Body of pancreas (tissue), 4 donors: ENCODE measurements around the gene CRYBG2. TPM values are rescaled to one million over a fixed set of nuclear protein-coding genes. Genes with fewer than 3 reads are reported as not detected.
A peak's percentile ranks its signal among the peaks of the same experiment; 100 is the strongest.

ENCODE experiments used
- ATAC-seq: fragments of 150-250 bp; one replicate; pipeline ENCODE4 v1.9.1; 2016
- DNase-seq, 4 donors: peaks; one replicate each; pipeline ENCODE4 v3.0.0-alpha.2; 2019
- H3K27ac ChIP-seq, 4 donors: fragments of 200-600 bp; sonication (generic); 1 replicate in 3 of 4; 2 replicates in 1 of 4; pipeline versions ENCODE4 v1.5.1 to v1.6.1; 2016 to 2019; ENCODE audit warnings: mild to moderate bottlenecking in 1 of 4, mixed read lengths in 1 of 4, moderate library complexity in 1 of 4
- H3K27me3 ChIP-seq, 2 donors: fragments of 200-600 bp; sonication (generic); one replicate each; pipeline ENCODE4 v1.6.0; 2016; ENCODE audit warnings: mild to moderate bottlenecking in 1 of 2
- H3K36me3 ChIP-seq, 2 donors: fragments of 200-600 bp; sonication (generic); replicated peaks in 1 of 2; 2 replicates each; pipeline ENCODE4 v1.5.1; 2016; ENCODE audit warnings: low read depth in 2 of 2; ENCODE audit not compliant: insufficient read depth in 1 of 2
- H3K4me1 ChIP-seq: fragments of 200-600 bp; sonication (generic); one replicate; pipeline ENCODE4 v1.6.0; 2016
- H3K4me3 ChIP-seq, 2 donors: fragments of 200-600 bp; sonication (generic); 1 replicate in 1 of 2; 2 replicates in 1 of 2; pipeline ENCODE4 v1.5.1; 2016 to 2019
- H3K9me3 ChIP-seq, 3 donors: fragments of 200-600 bp; sonication (generic); 1 replicate in 2 of 3; 2 replicates in 1 of 3; pipeline ENCODE4 v1.5.1; 2016
- CTCF ChIP-seq, 7 experiments: fragments of 450-650 bp in 4 of 7; fragments of 200-600 bp in 3 of 7; sonication (generic) in 3 of 7; IDR thresholded peaks; one replicate each; pipeline ENCODE4 v1.5.1; 2016 to 2019; ENCODE audit warnings: antibody characterized with exemption in 7 of 7
- POLR2A ChIP-seq, 3 donors: fragments of 450-650 bp; IDR thresholded peaks; one replicate each; pipeline ENCODE4 v1.6.1; 2016; ENCODE audit warnings: antibody characterized with exemption in 3 of 3, mild to moderate bottlenecking in 2 of 3
- WGBS, 2 donors: methylation state at CpG; one replicate each; pipeline ENCODE4 v1.1.5; 2017; 5-methylcytosine and 5-hydroxymethylcytosine counted together
- intact Hi-C: fragments of 100-400 bp; cut with DNase I; formaldehyde crosslinking; loops from one replicate; pipeline ENCODE4 v1.15.1; 2023
- total RNA-seq, 2 donors: library from RNA; depleted of rRNA; stranded (reverse); fragments of >200 nt; gene quantifications; one replicate each; pipeline ENCODE4 v1.1.0, GENCODE V29; 2016

CRYBG2 gene
- total RNA-seq, 2 donors from 2014 or later, result 3.6 TPM; not detected in 1

- no peaks in the 10 kb centered on the region for H3K9me3 ChIP-seq
- intact Hi-C loops, result no loop called here
- H3K4me1 ChIP-seq, result peaks cover 39% of the 10 kb centered on the region
- no peak overlapping the region for H3K4me3 ChIP-seq
- 64 to 77% methylated on average over 8 to 12 of the region's 12 CpGs for WGBS, 2 donors
- TF ChIP-seq CTCF (IDR thresholded peaks at IDR 0.05) (no peak), POLR2A (IDR thresholded peaks at IDR 0.05) (no peak)
- ATAC-seq, result no peak
- H3K27me3 ChIP-seq, result no peaks in the 10 kb centered on the region
- H3K36me3 ChIP-seq, result no peaks in the 10 kb centered on the region
- no peak for DNase-seq
- H3K27ac ChIP-seq, result peak overlapping the region in 2 of 4 donors; percentile 24 to 42
Observed at GRCh38 chr1:26283871-26284596, 69.9 kb downstream of the CRYBG2 start.

- no peaks in the 10 kb centered on the region for H3K36me3 ChIP-seq
- H3K4me1 ChIP-seq, result peaks cover 46% of the 10 kb centered on the region
- no peak for ATAC-seq
- H3K27me3 ChIP-seq, result no peaks in the 10 kb centered on the region
- 64% methylated on average over 4 of the region's 4 CpGs for WGBS, 2 donors
- peak overlapping the region in 1 of 4 donors; percentile 24 for H3K27ac ChIP-seq
- DNase-seq, result no peak
- no peaks in the 10 kb centered on the region for H3K9me3 ChIP-seq
- TF ChIP-seq CTCF (IDR thresholded peaks at IDR 0.05) (no peak), POLR2A (IDR thresholded peaks at IDR 0.05) (no peak)
- no peak overlapping the region for H3K4me3 ChIP-seq
- intact Hi-C loops, result no loop called here
Observed at GRCh38 chr1:26283279-26283853, 70.6 kb downstream of the CRYBG2 start.

GRCh38 chr1:26282401-26282918, 71.5 kb downstream of the CRYBG2 start:
- H3K27me3 ChIP-seq, result no peaks in the 10 kb centered on the region
- 84 to 89% methylated on average over 14 to 21 of the region's 22 CpGs for whole genome bisulfite sequencing, 2 donors
- peak overlapping the region in 1 of 4 donors; percentile 1 for H3K27ac ChIP-seq
- intact Hi-C loops, result no loop called here
- peaks cover 55% of the 10 kb centered on the region for H3K4me1 ChIP-seq
- H3K9me3 ChIP-seq, result no peaks in the 10 kb centered on the region
- TF ChIP-seq CTCF (IDR thresholded peaks at IDR 0.05), result no peak
- DNase-seq (no peak), ATAC-seq (no peak)
- H3K36me3 ChIP-seq, result no peaks in the 10 kb centered on the region
- H3K4me3 ChIP-seq, result no peak overlapping the region

GRCh38 chr1:26281971-26282370, 72.0 kb downstream of the CRYBG2 start:
- peaks cover 60% of the 10 kb centered on the region for H3K4me1 ChIP-seq
- ATAC-seq (no peak), DNase-seq (no peak)
- intact Hi-C loops, result no loop called here
- TF ChIP-seq CTCF (IDR thresholded peaks at IDR 0.05) (no peak), POLR2A (IDR thresholded peaks at IDR 0.05) (no peak)
- H3K36me3 ChIP-seq, result no peaks in the 10 kb centered on the region
- WGBS, 2 donors, result 65 to 76% methylated on average over 12 to 14 of the region's 15 CpGs
- H3K9me3 ChIP-seq, result no peaks in the 10 kb centered on the region
- H3K4me3 ChIP-seq, result no peak overlapping the region
- peak overlapping the region in 1 of 4 donors; percentile 1 for H3K27ac ChIP-seq
- no peaks in the 10 kb centered on the region for H3K27me3 ChIP-seq
